ENCODE measurements around the gene SAMD13. TPM values are rescaled to one million over a fixed set of nuclear protein-coding genes. Genes with fewer than 3 reads are reported as not detected.

SAMD13 gene
- total RNA-seq, 2 experiments from 2014 or later, result 0.67 to 1.2 TPM

- ATAC-seq (no peak), DNase-seq (no peak)
- intact Hi-C loops (cut with micrococcal nuclease), result no loop called here
- peaks cover 5% of the 10 kb centered on the region for H3K36me3 Mint-ChIP-seq (ENCODE audit: low read depth)
- peaks cover 2% of the 10 kb centered on the region for H3K27me3 Mint-ChIP-seq
- ChIA-PET CTCF (no interaction called here), POLR2A (no interaction called here)
- TF ChIP-seq CTCF (IDR thresholded peaks at IDR 0.05), result no peak
- no peak overlapping the region for H3K27ac Mint-ChIP-seq
- no peaks in the 10 kb centered on the region for H3K4me1 Mint-ChIP-seq (ENCODE audit: low read depth)
- H3K4me3 Mint-ChIP-seq, result no peak overlapping the region
- H3K9me3 Mint-ChIP-seq, result peaks cover 14% of the 10 kb centered on the region
Observed at GRCh38 chr1:84291882-84292655, 9.4 kb upstream of the SAMD13 start.

DNA sequence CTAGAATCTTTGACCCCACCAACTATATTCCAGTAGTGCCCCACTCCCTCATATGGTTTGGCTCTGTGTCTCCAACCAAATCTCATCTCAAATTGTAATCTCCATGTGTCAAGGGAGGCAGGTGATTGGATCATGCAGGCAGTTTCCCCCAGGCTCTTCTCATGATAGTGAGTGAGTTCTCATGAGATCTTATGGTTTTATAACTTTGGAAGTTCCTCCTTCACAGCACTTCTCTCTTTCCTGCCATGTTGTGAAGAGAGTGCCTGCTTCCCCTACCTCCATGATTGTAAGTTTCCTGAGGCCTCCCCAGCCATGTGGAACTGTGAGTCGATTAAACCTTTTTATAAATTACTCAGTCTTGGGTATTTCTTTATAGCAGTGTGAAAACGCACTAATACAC, 7.7 kb upstream of the SAMD13 start:
- DNase-seq (no peak), ATAC-seq (no peak)
- POLR2A ChIA-PET, result no interaction called here
- Mint-ChIP-seq H3K4me1 (ENCODE audit: low read depth) (peaks cover 4% of the 10 kb centered on the region), H3K36me3 (ENCODE audit: low read depth) (peaks cover 2% of the 10 kb centered on the region), H3K27ac (no peak overlapping the region), H3K27me3 (peaks cover 4% of the 10 kb centered on the region), H3K9me3 (peaks cover 3% of the 10 kb centered on the region), H3K4me3 (no peak overlapping the region)
- CTCF ChIA-PET, result no interaction called here
- no peak for TF ChIP-seq CTCF (IDR thresholded peaks at IDR 0.05)
- intact Hi-C loops (cut with micrococcal nuclease), result no loop called here

DNA sequence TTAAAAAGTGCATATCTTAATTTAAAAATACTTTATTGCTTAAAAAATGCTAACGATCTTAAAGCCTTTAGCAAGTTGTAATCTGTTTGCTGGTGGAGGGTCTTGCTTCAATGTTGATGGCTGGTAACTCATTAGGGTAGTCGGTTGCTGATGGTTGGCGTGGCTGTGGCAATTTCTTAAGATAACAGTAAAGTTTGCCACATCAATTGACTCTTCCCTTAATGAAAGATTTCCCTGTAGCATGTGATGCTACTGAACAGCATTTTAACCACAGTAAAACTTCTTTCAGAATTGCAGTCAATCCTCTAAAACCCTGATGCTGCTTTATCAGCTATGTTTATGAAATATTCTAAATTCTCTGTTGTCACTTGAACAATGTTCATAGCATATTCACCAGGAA, 6.8 kb upstream of the SAMD13 start:
- ATAC-seq, result no peak
- H3K27me3 Mint-ChIP-seq, result peaks cover 5% of the 10 kb centered on the region
- ChIA-PET POLR2A (no interaction called here), CTCF (no interaction called here)
- intact Hi-C loops (cut with micrococcal nuclease), result no loop called here
- no peak overlapping the region for H3K27ac Mint-ChIP-seq
- DNase-seq, result no peak
- peaks cover 10% of the 10 kb centered on the region for H3K4me1 Mint-ChIP-seq (ENCODE audit: low read depth)
- no peak overlapping the region for H3K4me3 Mint-ChIP-seq
- H3K9me3 Mint-ChIP-seq, result no peaks in the 10 kb centered on the region
- H3K36me3 Mint-ChIP-seq (ENCODE audit: low read depth), result no peaks in the 10 kb centered on the region
- TF ChIP-seq CTCF (IDR thresholded peaks at IDR 0.05), result no peak

DNA sequence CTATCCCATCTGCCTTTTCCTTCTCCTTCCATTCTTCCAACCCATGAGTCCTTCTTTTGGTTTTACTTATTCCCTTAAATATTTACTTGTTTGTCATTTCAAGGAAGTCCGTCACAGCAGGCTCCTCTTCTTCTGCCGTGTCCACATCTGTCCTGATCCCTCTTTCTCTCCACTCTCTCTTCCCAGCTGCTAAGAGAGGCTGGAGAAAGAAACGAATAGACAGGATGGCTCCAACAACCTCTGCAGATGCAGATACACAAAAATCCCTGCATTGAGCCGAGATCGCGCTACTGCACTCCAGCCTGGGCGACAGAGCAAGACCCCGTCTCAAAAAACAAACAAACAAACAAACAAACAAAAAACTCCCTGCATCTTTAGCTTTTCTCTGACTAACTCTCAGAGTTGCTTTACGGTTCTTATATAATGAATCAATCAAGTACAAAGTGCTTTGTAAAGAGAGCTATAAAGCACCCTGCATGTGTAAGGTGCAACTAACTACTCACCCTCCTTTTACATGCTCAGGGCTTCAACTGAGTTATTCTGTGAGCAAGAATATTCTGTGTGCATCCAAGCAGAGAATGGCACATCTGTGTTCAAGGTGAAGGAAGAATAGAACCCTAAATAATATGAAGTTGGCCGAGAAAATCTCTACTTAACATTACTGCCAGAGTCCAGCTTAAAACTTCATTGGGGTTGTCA, 3.8 kb upstream of the SAMD13 start:
- Mint-ChIP-seq H3K27ac (peak overlapping the region; percentile 79), H3K36me3 (ENCODE audit: low read depth) (no peaks in the 10 kb centered on the region), H3K4me1 (ENCODE audit: low read depth) (peaks cover 30% of the 10 kb centered on the region), H3K9me3 (no peaks in the 10 kb centered on the region), H3K4me3 (peak overlapping the region; percentile 79), H3K27me3 (peaks cover 5% of the 10 kb centered on the region)
- TF ChIP-seq CTCF (IDR thresholded peaks at IDR 0.05), result no peak
- POLR2A ChIA-PET, result interaction anchor here (0.7 to 0.8 kb wide), 2 partner anchors 9 to 52 kb away, joined by 3 read pairs; no protein-coding TSS in a partner anchor
- DNase-seq (no peak), ATAC-seq (no peak)
- intact Hi-C loops (cut with micrococcal nuclease), result loop anchor here (2.0 kb wide), 1 partner anchor 145 kb away; no protein-coding TSS in a partner anchor
- CTCF ChIA-PET, result interaction anchor here (1.0 to 1.7 kb wide), 4 partner anchors 77 to 153 kb away, joined by 3 to 7 read pairs (median 4); partner anchors contain the start of gene PRKACB

DNA sequence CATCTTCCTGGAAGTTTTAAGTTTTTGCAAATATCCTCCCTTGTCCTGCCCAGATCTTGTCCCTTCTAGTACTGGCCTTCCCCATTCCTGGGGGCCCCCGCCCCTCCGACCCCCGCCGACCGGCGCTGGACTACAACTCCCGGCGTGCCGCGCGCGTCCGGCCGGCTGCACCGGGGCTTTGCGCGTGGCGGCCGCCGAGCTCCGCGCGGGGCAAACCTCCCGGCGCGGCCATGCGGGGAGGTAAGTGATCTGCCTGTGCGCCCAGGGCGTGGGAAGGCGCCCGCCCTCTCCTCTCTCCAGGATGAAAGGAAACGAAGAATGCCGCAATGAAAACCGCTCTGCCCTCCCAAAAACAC, 3.2 kb upstream of the SAMD13 start:
- ChIA-PET POLR2A (interaction anchor here (0.7 to 1.2 kb wide), 3 partner anchors 10 to 208 kb away, joined by 3 to 4 read pairs (median 3); no protein-coding TSS in a partner anchor), CTCF (interaction anchor here (1.0 to 1.7 kb wide), 4 partner anchors 78 to 153 kb away, joined by 3 to 7 read pairs (median 4); partner anchors contain the start of gene PRKACB)
- H3K4me3 Mint-ChIP-seq, result peak overlapping the region; percentile 79
- peak overlapping the region; percentile 79 for H3K27ac Mint-ChIP-seq
- H3K36me3 Mint-ChIP-seq (ENCODE audit: low read depth), result no peaks in the 10 kb centered on the region
- H3K4me1 Mint-ChIP-seq (ENCODE audit: low read depth), result peaks cover 33% of the 10 kb centered on the region
- no peak for TF ChIP-seq CTCF (IDR thresholded peaks at IDR 0.05)
- DNase-seq, result peak; percentile 54
- ATAC-seq, result peak; percentile 77
- no peaks in the 10 kb centered on the region for H3K9me3 Mint-ChIP-seq
- peaks cover 5% of the 10 kb centered on the region for H3K27me3 Mint-ChIP-seq
- intact Hi-C loops (cut with micrococcal nuclease), result loop anchor here (2.0 kb wide), 1 partner anchor 146 kb away; no protein-coding TSS in a partner anchor
